Osteoblast (primary cell): ENCODE measurements around the gene TERB1. TPM values are rescaled to one million over a fixed set of nuclear protein-coding genes. Genes with fewer than 3 reads are reported as not detected.
A peak's percentile ranks its signal among the peaks of the same experiment; 100 is the strongest.

Experiments
- DNase-seq: peaks from one replicate; pipeline ENCODE4 v3.0.0; 2011; ENCODE audit warnings: low spot score, mixed read lengths; ENCODE audit not compliant: insufficient read length; ENCODE audit errors: missing footprints
- H2AFZ ChIP-seq: 2 replicates; pipeline ENCODE4 v1.6.0; 2011; ENCODE audit warnings: mild to moderate bottlenecking, low read length
- H3K27ac ChIP-seq: 2 replicates; pipeline ENCODE4 v1.5.1; 2011; ENCODE audit warnings: mild to moderate bottlenecking, low read depth, low read length, moderate library complexity
- H3K27me3 ChIP-seq: 2 replicates; pipeline ENCODE4 v1.6.0; 2012; ENCODE audit warnings: mild to moderate bottlenecking, control low read depth, inconsistent platforms, low read length, moderate library complexity; ENCODE audit not compliant: insufficient read depth
- H3K36me3 ChIP-seq: 2 replicates; pipeline ENCODE4 v1.5.1; 2011; ENCODE audit warnings: mild to moderate bottlenecking, low read length, control low read depth, moderate library complexity; ENCODE audit not compliant: insufficient read depth
- H3K4me1 ChIP-seq: 2 replicates; pipeline ENCODE4 v1.5.1; 2011; ENCODE audit warnings: mild to moderate bottlenecking, low read length, control low read depth, moderate library complexity; ENCODE audit not compliant: insufficient read depth
- H3K4me2 ChIP-seq: 2 replicates; pipeline ENCODE4 v1.6.0; 2011; ENCODE audit warnings: mild to moderate bottlenecking, low read length; ENCODE audit not compliant: insufficient read depth
- H3K4me3 ChIP-seq: fragments of 200-600 bp; sonication (generic); 3 replicates; pipeline ENCODE4 v1.5.1; 2012; ENCODE audit warnings: mild to moderate bottlenecking, low read length, inconsistent platforms; ENCODE audit not compliant: insufficient read depth
- H3K79me2 ChIP-seq: 2 replicates; pipeline ENCODE4 v1.6.0; 2012; ENCODE audit warnings: mild to moderate bottlenecking, low read length, control low read depth, inconsistent platforms; ENCODE audit not compliant: insufficient read depth
- H3K9me3 ChIP-seq: 2 replicates; pipeline ENCODE4 v1.5.1; 2011; ENCODE audit warnings: low read depth, low read length, control low read depth
- H4K20me1 ChIP-seq: 2 replicates; pipeline ENCODE4 v1.6.0; 2012; ENCODE audit warnings: mild to moderate bottlenecking, low read length, control low read depth; ENCODE audit not compliant: insufficient read depth
- total RNA-seq: library from RNA; depleted of rRNA; stranded (reverse); fragments of >200 nt; gene quantifications from 2 replicates; pipeline ENCODE4 v1.2.3, GENCODE V29; 2012
- TF ChIP-seq, protein P1 (sequence below): IDR thresholded peaks from 2 replicates; pipeline ENCODE4 v1.5.1; 2011; ENCODE audit warnings: mild to moderate bottlenecking, low read depth, low read length, moderate library complexity; ENCODE audit errors: extremely low read depth

Gene TERB1
- total RNA-seq, 1 donor: 0.36 TPM

GRCh38 chr16:66705790-66706505, 95.4 kb downstream of the TERB1 start:
- TF ChIP-seq, protein P1, sequence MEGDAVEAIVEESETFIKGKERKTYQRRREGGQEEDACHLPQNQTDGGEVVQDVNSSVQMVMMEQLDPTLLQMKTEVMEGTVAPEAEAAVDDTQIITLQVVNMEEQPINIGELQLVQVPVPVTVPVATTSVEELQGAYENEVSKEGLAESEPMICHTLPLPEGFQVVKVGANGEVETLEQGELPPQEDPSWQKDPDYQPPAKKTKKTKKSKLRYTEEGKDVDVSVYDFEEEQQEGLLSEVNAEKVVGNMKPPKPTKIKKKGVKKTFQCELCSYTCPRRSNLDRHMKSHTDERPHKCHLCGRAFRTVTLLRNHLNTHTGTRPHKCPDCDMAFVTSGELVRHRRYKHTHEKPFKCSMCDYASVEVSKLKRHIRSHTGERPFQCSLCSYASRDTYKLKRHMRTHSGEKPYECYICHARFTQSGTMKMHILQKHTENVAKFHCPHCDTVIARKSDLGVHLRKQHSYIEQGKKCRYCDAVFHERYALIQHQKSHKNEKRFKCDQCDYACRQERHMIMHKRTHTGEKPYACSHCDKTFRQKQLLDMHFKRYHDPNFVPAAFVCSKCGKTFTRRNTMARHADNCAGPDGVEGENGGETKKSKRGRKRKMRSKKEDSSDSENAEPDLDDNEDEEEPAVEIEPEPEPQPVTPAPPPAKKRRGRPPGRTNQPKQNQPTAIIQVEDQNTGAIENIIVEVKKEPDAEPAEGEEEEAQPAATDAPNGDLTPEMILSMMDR: no peak
- Histone ChIP-seq H3K27me3 (peaks cover 4% of the 10 kb centered on the region), H3K4me3 (peak overlapping the region; percentile 26), H4K20me1 (no peaks in the 10 kb centered on the region), H2AFZ (peak overlapping the region; percentile 84), H3K36me3 (no peaks in the 10 kb centered on the region), H3K9me3 (no peaks in the 10 kb centered on the region), H3K27ac (no peak overlapping the region), H3K79me2 (no peaks in the 10 kb centered on the region), H3K4me1 (peaks cover 15% of the 10 kb centered on the region), H3K4me2 (peak overlapping the region; percentile 26)
- DNase-seq: no peak

Other genes with a start within 250 kb of the TERB1 start
- 46.0 and 48.9 TPM in 2 replicates for gene CKLF, start 249.0 kb downstream of the TERB1 start, total RNA-seq
- 4.0 and 4.1 TPM in 2 replicates for gene CMTM1, start 235.1 kb downstream of the TERB1 start, total RNA-seq
- not detected in 2 replicates for gene CMTM2, start 222.1 kb downstream of the TERB1 start, total RNA-seq
- 24.6 and 29.8 TPM in 2 replicates for gene CMTM3, start 196.9 kb downstream of the TERB1 start, total RNA-seq
- gene CMTM4, start 104.8 kb downstream of the TERB1 start, total RNA-seq: 42.7 and 52.5 TPM in 2 replicates
- 157 and 183 TPM in 2 replicates for gene DYNC1LI2, start 50.0 kb downstream of the TERB1 start, total RNA-seq
- 73.5 and 84.6 TPM in 2 replicates for gene NAE1, start 29.4 kb upstream of the TERB1 start, total RNA-seq
- gene CA7, start 42.8 kb upstream of the TERB1 start, total RNA-seq: not detected in 2 replicates
- gene PDP2, start 78.9 kb upstream of the TERB1 start, total RNA-seq: 11.5 and 13.8 TPM in 2 replicates
- not detected in 2 replicates for gene CDH16, start 117.3 kb upstream of the TERB1 start, total RNA-seq
- gene RRAD, start 124.0 kb upstream of the TERB1 start, total RNA-seq: 3.2 and 4.3 TPM in 2 replicates
- gene CIAO2B, start 132.8 kb upstream of the TERB1 start, total RNA-seq: 90.8 and 97.4 TPM in 2 replicates
- 38.6 and 42.3 TPM in 2 replicates for gene CES2, start 133.9 kb upstream of the TERB1 start, total RNA-seq
- 0.29 TPM in 1 of 2 replicates, not detected in the other for gene CES3, start 159.7 kb upstream of the TERB1 start, total RNA-seq
- 1.5 and 1.8 TPM in 2 replicates for gene CES4A, start 187.0 kb upstream of the TERB1 start, total RNA-seq
- gene CBFB, start 227.6 kb upstream of the TERB1 start, total RNA-seq: 61.3 and 63.0 TPM in 2 replicates